Measurements from ENCODE around the gene ZNF550. TPM values are rescaled to one million over a fixed set of nuclear protein-coding genes. Genes with fewer than 3 reads are reported as not detected.

Gene ZNF550
- total and polyA plus RNA-seq, 3 experiments from 2014 or later = 9.6 to 13.5 (median 10.3) TPM

DNA sequence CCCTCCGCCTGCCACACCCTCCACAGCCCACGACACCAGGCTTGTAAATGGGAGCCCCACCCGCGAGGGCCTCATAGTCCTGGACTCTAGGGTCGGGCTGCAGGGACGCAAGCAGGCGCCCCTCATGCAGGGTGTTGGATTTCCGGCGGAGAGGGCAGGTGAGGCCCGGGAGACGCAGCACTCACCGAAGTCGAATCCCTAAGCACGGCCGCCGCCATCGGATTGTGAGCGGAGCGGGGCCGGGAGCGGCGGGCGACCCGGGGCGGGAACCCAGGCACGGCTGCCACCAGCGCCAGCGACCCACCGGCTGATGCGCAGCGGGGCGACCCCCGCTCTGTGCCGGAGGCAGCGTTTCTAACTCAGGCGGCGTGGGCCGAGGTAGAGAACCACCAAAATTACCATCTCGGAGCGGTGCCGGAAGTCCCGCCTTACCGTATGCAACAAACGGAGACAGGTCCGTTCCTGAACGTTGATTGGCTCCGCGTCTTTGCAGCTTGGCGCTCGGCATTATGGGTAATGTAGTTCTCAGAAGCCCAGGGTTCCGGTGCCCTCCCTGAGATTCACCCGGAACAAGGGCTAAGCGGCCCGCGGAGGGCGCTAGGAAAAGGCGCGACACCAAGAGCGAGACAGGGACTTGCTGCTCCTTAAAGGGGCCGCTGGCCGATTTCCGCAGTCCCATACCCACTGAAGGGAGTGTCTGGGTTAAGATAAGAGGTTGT, 19.0 kb upstream of the ZNF550 start, which contains the start of gene ZNF416:
ZNF416 (minus strand) TSS at position 425 of the 719 bp plus-strand sequence; CDS start at position 218, 207 bp downstream.
- peak within 1 kb of the TSS; percentile 83 for H3K4me3 ChIP-seq (ENCODE audit: low read length)
- Mint-ChIP-seq H3K36me3 (peaks cover 38 to 64% (median 42%) of the 10 kb centered on the region in 3 donors), H3K9me3 (peaks cover 16 to 68% (median 54%) of the 10 kb centered on the region in 5 donors), H3K27ac (peak within 1 kb of the TSS; percentile 70 to 91 (median 86)), H3K4me3 (peak within 1 kb of the TSS; percentile 80 to 93 (median 86)), H3K27me3 (peaks cover 0 to 2% of the 10 kb centered on the region in 2 donors), H3K4me1 (peaks cover 26 to 33% (median 30%) of the 10 kb centered on the region in 3 donors)
- peaks cover 24% of the 10 kb centered on the region for H3K4me1 ChIP-seq (ENCODE audit: insufficient read depth, low read length)
- no peaks in the 10 kb centered on the region for H3K27me3 ChIP-seq (ENCODE audit: insufficient read depth, low read length, poor library complexity, severe bottlenecking)
- H3K36me3 ChIP-seq (ENCODE audit: insufficient read depth, low read length) = peaks cover 33% of the 10 kb centered on the region
- peak within 1 kb of the TSS; percentile 41 for H3K27ac ChIP-seq (ENCODE audit: low read depth, low read length)
- peak; percentile 90 to 98 (median 95) for DNase-seq
- CTCF ChIA-PET = interaction anchor here (0.6 to 1.2 kb wide), 2 partner anchors 23 to 240 kb away, joined by 3 read pairs; no protein-coding TSS in a partner anchor
- H3K9me3 ChIP-seq (ENCODE audit: low read length) = peaks cover 50% of the 10 kb centered on the region
- POLR2A ChIA-PET = interaction anchor here (0.6 to 1.4 kb wide), 4 partner anchors 21 to 803 kb away, joined by 3 to 4 read pairs (median 4); partner anchors contain the start of genes ZNF530, ZNF548 and ZNF551

DNA sequence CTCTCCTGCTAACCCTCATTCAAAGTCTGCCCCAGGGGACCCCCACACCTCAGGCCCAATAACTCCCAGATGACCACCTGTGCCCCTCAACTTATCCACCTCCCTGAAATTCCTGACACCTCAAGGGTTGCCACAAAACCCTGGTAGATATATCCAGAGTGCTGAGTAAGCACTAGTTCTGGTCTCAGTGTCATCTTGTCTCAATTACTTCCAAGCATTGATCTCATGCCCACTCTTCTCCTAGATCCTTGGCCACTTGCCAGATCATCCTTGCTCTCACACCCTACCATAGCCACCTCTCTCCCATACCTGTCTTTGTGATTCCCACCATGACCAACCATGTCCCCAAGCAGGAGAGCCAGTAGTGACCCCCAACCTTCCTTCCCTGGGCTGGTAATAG, 17.0 kb upstream of the ZNF550 start:
- Mint-ChIP-seq H3K9me3 (peaks cover 16 to 75% (median 66%) of the 10 kb centered on the region in 5 donors), H3K36me3 (peaks cover 43 to 77% (median 61%) of the 10 kb centered on the region in 3 donors), H3K4me3 (peak overlapping the region in 5 of 7 donors; percentile 10 to 64 (median 61)), H3K27me3 (peaks cover 0 to 2% of the 10 kb centered on the region in 2 donors), H3K4me1 (peaks cover 24 to 29% (median 27%) of the 10 kb centered on the region in 3 donors), H3K27ac (no peak overlapping the region)
- peaks cover 17% of the 10 kb centered on the region for H3K4me1 ChIP-seq (ENCODE audit: insufficient read depth, low read length)
- H3K9me3 ChIP-seq (ENCODE audit: low read length) = peaks cover 60% of the 10 kb centered on the region
- POLR2A ChIA-PET = no interaction called here
- H3K4me3 ChIP-seq (ENCODE audit: low read length) = no peak overlapping the region
- H3K36me3 ChIP-seq (ENCODE audit: insufficient read depth, low read length) = peaks cover 47% of the 10 kb centered on the region
- DNase-seq = no peak
- CTCF ChIA-PET = no interaction called here
- no peak overlapping the region for H3K27ac ChIP-seq (ENCODE audit: low read depth, low read length)
- H3K27me3 ChIP-seq (ENCODE audit: insufficient read depth, low read length, poor library complexity, severe bottlenecking) = no peaks in the 10 kb centered on the region

DNA sequence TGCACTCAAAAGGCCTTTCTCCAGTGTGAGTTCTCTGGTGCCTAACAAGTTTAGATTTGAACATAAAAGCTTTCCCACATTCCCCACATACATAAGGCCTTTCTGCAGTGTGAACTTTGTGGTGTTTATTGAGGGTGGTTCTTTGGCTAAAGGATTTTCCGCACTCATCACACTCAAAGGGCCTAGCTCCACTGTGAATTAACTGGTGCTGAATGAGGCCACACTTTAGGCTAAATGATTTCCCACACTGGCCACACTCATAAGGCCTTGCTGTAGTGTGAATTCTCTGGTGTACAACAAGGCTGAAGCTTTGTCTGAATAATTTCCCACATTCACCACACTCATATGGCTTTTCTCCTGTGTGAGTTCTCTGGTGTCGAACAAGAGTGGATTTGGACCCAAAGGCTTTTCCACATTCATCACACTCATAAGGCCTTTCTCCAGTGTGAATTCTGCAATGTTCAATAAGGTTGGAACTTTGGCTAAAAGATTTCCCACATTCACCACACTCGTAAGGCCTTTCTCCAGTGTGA, 12.8 kb upstream of the ZNF550 start:
- DNase-seq = no peak
- peaks cover 47% of the 10 kb centered on the region for H3K36me3 ChIP-seq (ENCODE audit: insufficient read depth, low read length)
- no peak overlapping the region for H3K4me3 Mint-ChIP-seq
- H3K9me3 ChIP-seq (ENCODE audit: low read length) = peaks cover 83% of the 10 kb centered on the region
- peaks cover 37 to 66% (median 63%) of the 10 kb centered on the region in 3 donors for H3K36me3 Mint-ChIP-seq
- H3K4me1 Mint-ChIP-seq = peaks cover 11 to 13% (median 13%) of the 10 kb centered on the region in 3 donors
- ChIA-PET CTCF (no interaction called here), POLR2A (no interaction called here)
- peaks cover 16 to 97% (median 95%) of the 10 kb centered on the region in 5 donors for H3K9me3 Mint-ChIP-seq
- H3K27me3 Mint-ChIP-seq = peaks cover 0 to 2% of the 10 kb centered on the region in 2 donors
- H3K27ac ChIP-seq (ENCODE audit: low read depth, low read length) = no peak overlapping the region
- H3K27ac Mint-ChIP-seq = no peak overlapping the region
- H3K27me3 ChIP-seq (ENCODE audit: insufficient read depth, low read length, poor library complexity, severe bottlenecking) = no peaks in the 10 kb centered on the region
- H3K4me1 ChIP-seq (ENCODE audit: insufficient read depth, low read length) = peaks cover 2% of the 10 kb centered on the region
- H3K4me3 ChIP-seq (ENCODE audit: low read length) = no peak overlapping the region

DNA sequence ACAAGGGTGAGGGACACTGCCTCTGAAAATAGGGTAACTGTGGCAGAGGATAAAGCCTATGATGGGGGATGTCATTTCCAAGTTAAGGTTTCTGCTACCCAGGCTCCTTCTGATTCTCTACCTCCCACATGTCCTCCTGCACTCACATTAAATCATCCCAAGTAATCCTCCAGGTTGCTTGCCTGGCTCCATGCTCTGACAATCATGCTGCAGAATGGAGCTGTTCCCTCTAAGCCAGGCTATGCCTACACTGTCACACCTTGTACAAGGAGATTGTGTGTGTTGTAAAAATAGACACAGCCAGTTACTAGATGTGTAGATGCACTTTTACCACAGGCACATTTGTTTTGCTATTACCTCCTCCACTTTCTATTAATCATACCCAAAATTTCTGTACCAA, 11.0 kb upstream of the ZNF550 start:
- peaks cover 0 to 1% (median 0%) of the 10 kb centered on the region in 3 donors for H3K4me1 Mint-ChIP-seq
- H3K27me3 ChIP-seq (ENCODE audit: insufficient read depth, low read length, poor library complexity, severe bottlenecking) = no peaks in the 10 kb centered on the region
- no peak overlapping the region for H3K4me3 Mint-ChIP-seq
- H3K27ac Mint-ChIP-seq = no peak overlapping the region
- peaks cover 13 to 98% (median 96%) of the 10 kb centered on the region in 5 donors for H3K9me3 Mint-ChIP-seq
- CTCF ChIA-PET = no interaction called here
- no peak overlapping the region for H3K27ac ChIP-seq (ENCODE audit: low read depth, low read length)
- H3K9me3 ChIP-seq (ENCODE audit: low read length) = peaks cover 86% of the 10 kb centered on the region
- H3K4me1 ChIP-seq (ENCODE audit: insufficient read depth, low read length) = no peaks in the 10 kb centered on the region
- H3K36me3 ChIP-seq (ENCODE audit: insufficient read depth, low read length) = peaks cover 35% of the 10 kb centered on the region
- no peak for DNase-seq
- H3K4me3 ChIP-seq (ENCODE audit: low read length) = no peak overlapping the region
- peaks cover 21 to 53% (median 52%) of the 10 kb centered on the region in 3 donors for H3K36me3 Mint-ChIP-seq
- POLR2A ChIA-PET = no interaction called here
- H3K27me3 Mint-ChIP-seq = peaks cover 0 to 3% of the 10 kb centered on the region in 2 donors

GRCh38 chr19:57566396-57567265, 7.0 kb upstream of the ZNF550 start:
- Histone ChIP-seq H3K4me1 (ENCODE audit: insufficient read depth, low read length) (no peaks in the 10 kb centered on the region), H3K9me3 (ENCODE audit: low read length) (peaks cover 48% of the 10 kb centered on the region), H3K27ac (ENCODE audit: low read depth, low read length) (no peak overlapping the region), H3K36me3 (ENCODE audit: insufficient read depth, low read length) (no peaks in the 10 kb centered on the region), H3K4me3 (ENCODE audit: low read length) (no peak overlapping the region), H3K27me3 (ENCODE audit: insufficient read depth, low read length, poor library complexity, severe bottlenecking) (no peaks in the 10 kb centered on the region)
- H3K36me3 Mint-ChIP-seq = peaks cover 3 to 25% (median 20%) of the 10 kb centered on the region in 3 donors
- peaks cover 29 to 96% (median 91%) of the 10 kb centered on the region in 5 donors for H3K9me3 Mint-ChIP-seq
- ChIA-PET CTCF (interaction anchor here (1.1 kb wide), 1 partner anchor 89 kb away, joined by 3 read pairs; the partner anchor contains the start of gene ZNF772), POLR2A (no interaction called here)
- DNase-seq = no peak
- peaks cover 10 to 11% of the 10 kb centered on the region in 2 donors for H3K27me3 Mint-ChIP-seq
- no peak overlapping the region for H3K4me3 Mint-ChIP-seq
- H3K4me1 Mint-ChIP-seq = no peaks in the 10 kb centered on the region
- no peak overlapping the region for H3K27ac Mint-ChIP-seq

GRCh38 chr19:57563547-57563946, 3.9 kb upstream of the ZNF550 start:
- Histone ChIP-seq H3K4me1 (ENCODE audit: insufficient read depth, low read length) (peaks cover 12% of the 10 kb centered on the region), H3K36me3 (ENCODE audit: insufficient read depth, low read length) (no peaks in the 10 kb centered on the region), H3K4me3 (ENCODE audit: low read length) (no peak overlapping the region), H3K27me3 (ENCODE audit: insufficient read depth, low read length, poor library complexity, severe bottlenecking) (no peaks in the 10 kb centered on the region), H3K9me3 (ENCODE audit: low read length) (peaks cover 31% of the 10 kb centered on the region), H3K27ac (ENCODE audit: low read depth, low read length) (no peak overlapping the region)
- CTCF ChIA-PET = no interaction called here
- Mint-ChIP-seq H3K4me1 (peaks cover 17 to 23% (median 23%) of the 10 kb centered on the region in 3 donors), H3K36me3 (peaks cover 4 to 28% (median 23%) of the 10 kb centered on the region in 3 donors), H3K4me3 (no peak overlapping the region), H3K27me3 (peaks cover 14 to 16% of the 10 kb centered on the region in 2 donors), H3K27ac (no peak overlapping the region), H3K9me3 (peaks cover 31 to 83% (median 72%) of the 10 kb centered on the region in 5 donors)
- DNase-seq = no peak
- POLR2A ChIA-PET = no interaction called here

- H3K27me3 Mint-ChIP-seq = peaks cover 13 to 14% of the 10 kb centered on the region in 2 donors
- H3K4me1 Mint-ChIP-seq = peaks cover 31 to 40% (median 36%) of the 10 kb centered on the region in 3 donors
- peaks cover 14% of the 10 kb centered on the region for H3K36me3 ChIP-seq (ENCODE audit: insufficient read depth, low read length)
- H3K27ac Mint-ChIP-seq = peak overlapping the region in 7 of 8 donors; percentile 30 to 98 (median 92)
- peak overlapping the region; percentile 90 to 98 (median 97) for H3K4me3 Mint-ChIP-seq
- H3K4me3 ChIP-seq (ENCODE audit: low read length) = peak overlapping the region; percentile 85
- no peak overlapping the region for H3K27ac ChIP-seq (ENCODE audit: low read depth, low read length)
- H3K36me3 Mint-ChIP-seq = peaks cover 20 to 53% (median 39%) of the 10 kb centered on the region in 3 donors
- H3K9me3 ChIP-seq (ENCODE audit: low read length) = no peaks in the 10 kb centered on the region
- H3K9me3 Mint-ChIP-seq = peaks cover 18 to 62% (median 38%) of the 10 kb centered on the region in 5 donors
- H3K27me3 ChIP-seq (ENCODE audit: insufficient read depth, low read length, poor library complexity, severe bottlenecking) = no peaks in the 10 kb centered on the region
- POLR2A ChIA-PET = no interaction called here
- no peak for DNase-seq
- CTCF ChIA-PET = no interaction called here
- peaks cover 15% of the 10 kb centered on the region for H3K4me1 ChIP-seq (ENCODE audit: insufficient read depth, low read length)
Observed at GRCh38 chr19:57560049-57560491, 407 bp upstream of the ZNF550 start.

Measured in CD8-positive, alpha-beta memory T cell (primary cell).